ENCODE results near the gene GGA3.
"Not testable (repeated sequence)": the region's sequence is repeated elsewhere in the genome, so short reads cannot be mapped to it uniquely, and the experiment has no call there.

The GGA3 gene

DNA sequence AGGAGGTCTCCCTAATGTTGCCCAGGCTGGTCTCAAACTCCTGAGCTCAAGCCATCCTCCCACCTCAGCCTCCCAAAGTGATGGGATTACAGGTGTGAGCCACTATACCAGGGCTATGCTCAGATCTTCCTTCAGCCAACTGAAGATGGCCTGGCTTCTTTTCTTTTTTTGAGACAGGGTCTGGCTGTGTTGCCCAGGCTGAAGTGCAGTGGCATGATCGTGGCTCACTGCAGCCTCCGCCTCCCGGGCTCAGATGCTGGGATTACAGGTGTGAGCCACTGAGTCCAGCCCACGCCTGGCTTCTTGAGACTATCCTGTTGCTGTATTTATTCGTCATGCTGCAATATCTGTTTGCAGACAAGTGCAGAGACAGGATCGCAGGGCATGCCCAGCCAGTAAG, 23.7 kb upstream of the GGA3 start:
- TF ChIP-seq, protein P1, sequence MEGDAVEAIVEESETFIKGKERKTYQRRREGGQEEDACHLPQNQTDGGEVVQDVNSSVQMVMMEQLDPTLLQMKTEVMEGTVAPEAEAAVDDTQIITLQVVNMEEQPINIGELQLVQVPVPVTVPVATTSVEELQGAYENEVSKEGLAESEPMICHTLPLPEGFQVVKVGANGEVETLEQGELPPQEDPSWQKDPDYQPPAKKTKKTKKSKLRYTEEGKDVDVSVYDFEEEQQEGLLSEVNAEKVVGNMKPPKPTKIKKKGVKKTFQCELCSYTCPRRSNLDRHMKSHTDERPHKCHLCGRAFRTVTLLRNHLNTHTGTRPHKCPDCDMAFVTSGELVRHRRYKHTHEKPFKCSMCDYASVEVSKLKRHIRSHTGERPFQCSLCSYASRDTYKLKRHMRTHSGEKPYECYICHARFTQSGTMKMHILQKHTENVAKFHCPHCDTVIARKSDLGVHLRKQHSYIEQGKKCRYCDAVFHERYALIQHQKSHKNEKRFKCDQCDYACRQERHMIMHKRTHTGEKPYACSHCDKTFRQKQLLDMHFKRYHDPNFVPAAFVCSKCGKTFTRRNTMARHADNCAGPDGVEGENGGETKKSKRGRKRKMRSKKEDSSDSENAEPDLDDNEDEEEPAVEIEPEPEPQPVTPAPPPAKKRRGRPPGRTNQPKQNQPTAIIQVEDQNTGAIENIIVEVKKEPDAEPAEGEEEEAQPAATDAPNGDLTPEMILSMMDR (conservative IDR thresholded peaks at IDR 0.05; ENCODE audit: low read depth, low read length) = no peak
- no peak overlapping the region for H3K4me3 ChIP-seq (ENCODE audit: low read depth, low read length)
- no peak for DNase-seq (ENCODE audit: low read depth)

DNA sequence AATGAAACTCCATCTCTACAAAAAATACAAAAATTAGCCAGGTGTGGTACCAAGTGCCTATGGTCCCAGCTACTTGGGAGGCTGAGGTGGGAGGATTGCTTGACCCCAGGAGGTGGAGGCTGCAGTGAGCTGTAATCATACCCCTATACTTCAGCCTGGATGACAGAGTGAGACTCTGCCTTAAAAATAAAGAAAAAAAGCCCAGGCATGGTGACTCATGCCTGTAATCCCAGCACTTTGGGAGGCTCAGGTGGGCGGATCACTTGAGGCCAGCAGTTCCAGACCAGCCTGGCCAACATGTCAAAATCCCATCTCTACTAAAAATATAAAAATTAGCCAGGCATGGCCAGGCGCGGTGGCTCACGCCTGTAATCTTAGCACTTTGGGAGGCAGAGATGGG, 18.8 kb upstream of the GGA3 start:
- not testable (repeated sequence) for DNase-seq (ENCODE audit: low read depth); H3K4me3 ChIP-seq (ENCODE audit: low read depth, low read length)

DNA sequence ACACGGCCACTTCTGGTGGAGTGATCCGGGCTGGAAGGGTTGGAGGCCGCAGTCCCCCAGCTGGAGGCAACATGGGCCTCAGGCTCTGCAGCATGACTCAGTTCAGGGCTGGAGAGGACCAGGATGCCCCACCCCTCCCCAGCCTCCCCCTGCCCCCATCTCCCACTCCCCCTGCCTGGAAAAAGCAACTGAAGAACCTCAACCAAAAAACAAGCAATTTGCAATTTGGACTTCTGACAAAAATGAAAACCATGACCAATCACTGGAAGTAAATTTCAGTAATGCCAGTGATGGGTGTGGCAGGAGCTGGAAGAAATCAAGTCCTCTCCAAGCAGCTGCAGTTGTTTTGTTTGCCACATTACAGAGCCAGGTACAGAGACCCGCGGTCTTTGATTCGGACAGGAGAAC, 16.3 kb upstream of the GGA3 start:
- H3K4me3 ChIP-seq (ENCODE audit: low read depth, low read length) = no peak overlapping the region
- peak; percentile 39 for DNase-seq (ENCODE audit: low read depth)
- TF ChIP-seq, protein P1 (conservative IDR thresholded peaks at IDR 0.05; ENCODE audit: low read depth, low read length) = no peak

DNA sequence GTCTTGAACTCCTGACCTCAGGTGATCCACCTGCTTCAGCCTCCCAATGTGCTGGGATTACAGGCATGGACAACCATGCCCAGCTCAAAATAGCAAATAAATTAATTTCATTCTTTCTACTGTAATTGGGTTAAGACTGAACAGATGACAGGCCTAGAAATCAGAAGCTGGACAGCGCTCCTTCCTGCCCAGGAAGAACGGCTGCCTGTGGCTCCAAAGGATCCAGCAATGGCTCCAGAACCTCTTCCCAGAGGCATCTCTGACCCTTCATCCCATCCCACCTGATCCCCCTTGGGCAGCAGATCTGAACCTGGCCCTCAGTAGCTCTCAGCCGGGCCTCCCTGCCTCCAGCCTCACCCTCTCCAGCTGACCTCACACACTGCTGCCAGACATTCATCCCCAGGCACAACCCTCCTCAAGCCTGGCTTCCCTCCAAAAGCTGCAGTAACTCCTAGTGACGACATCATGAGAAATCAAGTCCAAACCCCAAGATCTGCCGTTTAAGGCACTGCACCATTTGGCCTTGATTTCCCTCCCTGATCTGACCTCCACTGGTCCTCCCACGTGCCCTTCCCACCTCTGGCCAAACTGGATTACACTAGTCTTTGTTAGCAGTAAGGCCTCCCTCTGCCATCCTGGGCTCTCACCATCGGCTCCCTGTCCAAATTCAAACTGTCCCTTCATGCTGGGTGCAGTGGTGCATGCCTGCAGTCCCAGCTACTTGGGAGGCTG, 12.7 kb upstream of the GGA3 start:
- H3K4me3 ChIP-seq (ENCODE audit: low read depth, low read length) = no peak overlapping the region
- TF ChIP-seq, protein P1 (conservative IDR thresholded peaks at IDR 0.05; ENCODE audit: low read depth, low read length) = no peak
- DNase-seq (ENCODE audit: low read depth) = peak; percentile 60

DNA sequence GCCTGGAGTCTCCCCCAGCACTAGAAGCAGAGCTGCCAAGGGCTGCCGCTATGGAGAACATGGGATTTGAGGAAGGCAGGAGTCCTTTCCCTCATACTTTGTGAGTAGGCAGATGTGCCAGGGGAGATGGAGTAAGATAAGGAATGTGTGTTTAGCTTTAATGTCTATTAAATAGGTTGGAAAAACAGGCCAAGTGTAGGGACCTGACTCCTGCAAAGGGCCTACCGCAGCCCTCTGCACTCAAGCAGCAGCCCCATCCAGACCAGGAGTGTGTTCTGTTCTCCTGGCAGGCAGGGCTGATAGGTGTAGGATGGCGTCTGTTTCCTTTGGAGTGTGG, 11.4 kb upstream of the GGA3 start:
- TF ChIP-seq, protein P1 (conservative IDR thresholded peaks at IDR 0.05; ENCODE audit: low read depth, low read length) = no peak
- DNase-seq (ENCODE audit: low read depth) = no peak
- no peak overlapping the region for H3K4me3 ChIP-seq (ENCODE audit: low read depth, low read length)

DNA sequence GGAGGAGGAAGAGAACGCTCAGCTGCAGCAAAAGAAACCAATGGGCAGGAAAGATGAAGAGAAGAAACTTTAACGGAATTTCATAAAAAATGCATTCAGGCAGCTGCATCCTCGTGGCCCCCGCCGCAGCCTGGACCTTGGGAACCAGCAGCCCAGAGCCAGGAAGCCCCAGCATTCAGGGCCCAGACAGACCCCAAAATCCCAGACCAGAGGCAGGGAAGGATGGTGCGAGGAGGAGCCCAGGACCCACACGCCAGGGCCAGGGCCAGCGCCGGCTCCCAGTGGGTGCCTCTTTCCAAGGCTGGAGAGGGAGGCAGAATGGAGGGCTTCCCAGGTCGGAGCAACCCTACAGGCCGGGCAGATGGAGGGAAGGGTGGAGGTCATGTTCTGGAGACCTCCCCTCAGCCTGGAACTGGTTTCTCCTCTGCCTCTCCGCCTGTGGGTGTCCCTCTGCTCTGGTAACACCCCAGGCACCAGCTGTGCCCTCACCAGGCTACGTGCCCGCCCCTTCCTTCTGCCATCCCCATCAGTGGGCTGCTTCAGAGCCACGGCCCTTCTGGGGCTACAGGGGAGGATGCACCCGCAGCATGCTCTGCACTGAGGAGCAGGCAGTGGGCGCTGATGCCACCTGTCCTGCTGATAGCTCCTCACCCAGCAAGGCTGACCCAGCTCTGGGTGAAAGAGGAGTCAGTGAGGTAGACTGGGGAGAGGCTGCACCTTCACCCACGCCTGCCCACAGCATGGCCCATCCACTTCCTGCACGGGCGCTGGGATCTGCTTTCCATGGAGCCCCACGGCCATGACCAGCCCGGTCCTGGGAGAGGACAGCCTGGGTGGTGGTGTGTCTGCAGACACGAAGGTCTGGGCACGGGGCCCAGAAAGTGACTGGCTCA, 10.8 kb upstream of the GGA3 start:
- DNase-seq (ENCODE audit: low read depth) = no peak
- TF ChIP-seq, protein P1 (conservative IDR thresholded peaks at IDR 0.05; ENCODE audit: low read depth, low read length) = no peak
- H3K4me3 ChIP-seq (ENCODE audit: low read depth, low read length) = peak overlapping the region; percentile 76

DNA sequence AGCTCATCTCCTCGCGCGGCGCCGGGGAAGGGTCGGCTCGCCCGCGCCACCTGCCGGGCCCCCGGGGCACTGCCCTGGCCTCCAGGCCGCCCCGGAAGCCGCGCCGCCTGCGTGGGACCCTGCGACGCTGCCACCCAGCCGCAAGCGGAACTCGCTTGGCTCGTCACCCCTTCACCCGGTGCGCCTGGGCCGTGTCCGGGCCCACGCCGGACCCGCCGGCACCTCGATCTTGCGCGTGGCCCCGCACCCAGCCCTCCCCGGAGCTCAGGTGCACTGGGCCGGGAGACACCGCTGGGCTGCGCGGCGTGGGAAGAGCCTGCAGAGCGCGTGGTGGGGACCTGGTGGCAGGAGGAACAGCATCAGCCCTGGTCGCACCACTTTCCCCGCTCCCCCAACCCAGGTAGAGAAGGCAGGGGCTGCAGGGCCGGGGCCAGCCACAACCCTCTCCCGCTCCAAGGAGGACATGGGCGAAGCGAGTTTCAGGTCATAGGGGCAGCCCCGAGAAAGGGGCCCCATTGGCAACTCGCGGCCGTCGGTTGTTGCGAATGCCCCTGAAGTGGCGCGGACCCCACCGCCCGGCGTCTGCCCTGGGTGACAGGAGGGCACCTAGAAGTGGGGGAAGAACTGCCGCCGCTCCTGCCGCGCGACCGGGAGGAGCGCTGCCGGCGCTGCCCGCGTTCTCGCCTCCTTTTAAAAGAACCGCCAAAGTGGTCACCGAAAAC, 10.0 kb upstream of the GGA3 start:
- DNase-seq (ENCODE audit: low read depth) = peak; percentile 62
- peak overlapping the region; percentile 76 for H3K4me3 ChIP-seq (ENCODE audit: low read depth, low read length)
- TF ChIP-seq, protein P1 (conservative IDR thresholded peaks at IDR 0.05; ENCODE audit: low read depth, low read length) = peak; percentile 35
